ENCODE measurements around the gene DRC1. TPM values are rescaled to one million over a fixed set of nuclear protein-coding genes. Genes with fewer than 3 reads are reported as not detected.

Gene DRC1
- polyA plus RNA-seq, 2 of the 4 experiments (the other 2 are of a cell fraction): 0.21 to 0.39 TPM

- TF ChIP-seq EHMT2 (IDR thresholded peaks at IDR 0.05; ENCODE audit: low read depth): no peak
These were observed 53.4 kb downstream of the DRC1 start (continued) for GRCh38 chr2:26455037-26455669.

- DNase-seq (ENCODE audit: low read depth in 1 of 2, low spot score in 1 of 2): no peak
- CTCF ChIA-PET: interaction anchor here (1.1 to 3.9 kb wide), 8 partner anchors 11 to 122 kb away, joined by 3 to 17 read pairs (median 4); no protein-coding TSS in a partner anchor
- peak overlapping the region in 1 of 2 experiments; percentile 73; a peak in 2 of 6 replicates for H3K27ac ChIP-seq
- POLR2A ChIA-PET: no interaction called here
- no peak overlapping the region for H3K4me3 ChIP-seq
- TF ChIP-seq RCOR1 (IDR thresholded peaks at IDR 0.05; ENCODE audit: low read depth, low read length) (no peak), ELK1 (IDR thresholded peaks at IDR 0.05; ENCODE audit: low read depth, low read length) (no peak), HOXA7 (CRISPR knock-in tag; IDR thresholded peaks at IDR 0.05) (no peak), BCL3 (IDR thresholded peaks at IDR 0.05) (no peak), GATA3 (IDR thresholded peaks at IDR 0.05; ENCODE audit: borderline replicate concordance) (no peak), REST (IDR thresholded peaks at IDR 0.05) (no peak), EHMT2 (IDR thresholded peaks at IDR 0.05; ENCODE audit: low read depth) (no peak), SMC3 (IDR thresholded peaks at IDR 0.05) (no peak), USF2 (IDR thresholded peaks at IDR 0.05) (no peak), JUNB (IDR thresholded peaks at IDR 0.05) (no peak), MAX (IDR thresholded peaks at IDR 0.05) (no peak), KDM1A (IDR thresholded peaks at IDR 0.05; ENCODE audit: low read depth) (no peak), EP300 (IDR thresholded peaks at IDR 0.05) (no peak), CTCF (IDR thresholded peaks at IDR 0.05) (no peak), RFX5 (IDR thresholded peaks at IDR 0.05) (no peak), SREBF2 (IDR thresholded peaks at IDR 0.05) (no peak), PBX3 (IDR thresholded peaks at IDR 0.05) (no peak), NR3C1 (IDR thresholded peaks at IDR 0.05) (no peak), KDM5A (IDR thresholded peaks at IDR 0.05) (no peak)
- peaks cover 11% of the 10 kb centered on the region for H3K4me1 ChIP-seq
- 85% methylated on average over 17 of the region's 18 CpGs for WGBS (ENCODE audit: missing lambda C conversion rate)
- ATAC-seq: no peak
- peak overlapping the region; percentile 55; the same call in 2 of the 3 replicates for H3K4me2 ChIP-seq
- no peak for FAIRE-seq
- no peaks in the 10 kb centered on the region for H3K9me3 ChIP-seq
These were observed 54.1 kb downstream of the DRC1 start for GRCh38 chr2:26455670-26456439.
